ENCODE results near the gene PDC. TPM values are rescaled to one million over a fixed set of nuclear protein-coding genes. Genes with fewer than 3 reads are reported as not detected.
"Not testable (repeated sequence)": the region's sequence is repeated elsewhere in the genome, so short reads cannot be mapped to it uniquely, and the experiment has no call there.

PDC gene
- polyA plus RNA-seq, 6 donors from 2014 or later: not detected

DNA sequence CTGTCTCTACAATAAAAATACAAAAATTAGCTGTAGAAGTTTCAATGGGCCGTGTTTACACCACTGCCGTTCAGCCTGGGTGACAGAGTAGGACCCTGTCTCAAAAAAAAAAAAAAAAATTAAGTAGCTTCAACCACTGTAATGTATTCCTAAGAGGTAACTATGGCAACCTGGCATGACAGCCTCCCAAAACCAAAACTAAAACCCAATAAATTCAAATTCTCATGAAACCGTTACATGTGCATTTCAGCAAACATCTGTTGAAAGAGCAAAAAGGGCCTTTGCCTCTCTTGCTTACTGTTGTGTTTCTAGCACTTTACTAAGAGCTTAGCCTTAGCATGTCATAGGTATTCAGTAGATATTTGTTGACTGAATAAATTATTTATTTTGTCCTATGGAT is 51.8 kb downstream of the PDC start:
- Mint-ChIP-seq H3K4me3 (no peak overlapping the region), H3K27ac (no peak overlapping the region), H3K36me3 (peaks cover 6 to 24% of the 10 kb centered on the region in 2 donors), H3K9me3 (no peaks in the 10 kb centered on the region), H3K4me1 (no peaks in the 10 kb centered on the region), H3K27me3 (no peaks in the 10 kb centered on the region)
- no peak for DNase-seq
- peak in 1 of 2 donors; percentile 13 for ATAC-seq (ENCODE audit: low read depth in 2 of 2)

DNA sequence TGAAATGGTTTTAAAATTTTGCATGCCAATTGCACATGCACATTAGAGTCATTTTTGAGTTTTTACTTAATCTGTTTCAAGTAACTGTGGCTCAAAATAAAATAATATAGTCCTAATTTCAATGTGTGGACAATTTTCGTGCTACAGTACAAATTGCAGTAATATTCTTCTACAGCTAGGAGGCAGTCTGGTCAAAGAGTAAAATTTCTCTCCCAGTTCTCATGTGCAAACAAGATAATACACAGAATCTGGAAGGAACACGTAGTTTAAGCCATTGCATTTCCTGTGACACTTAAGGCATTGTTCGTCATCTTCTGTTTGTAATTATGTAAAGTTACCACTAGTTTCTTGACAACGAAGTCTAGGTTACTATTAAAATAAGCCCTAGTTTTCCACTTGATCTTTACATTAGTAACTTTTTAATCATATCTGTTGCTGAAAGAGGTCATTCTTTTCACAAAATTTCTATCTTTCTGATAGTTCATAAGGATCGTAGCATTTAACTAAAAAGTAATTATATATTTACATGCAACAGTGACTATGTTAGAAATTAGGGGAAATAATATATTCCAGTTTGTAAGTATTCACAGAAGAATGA is 56.4 kb downstream of the PDC start:
- H3K4me1 Mint-ChIP-seq: no peaks in the 10 kb centered on the region
- DNase-seq (peak; percentile 13), ATAC-seq (ENCODE audit: low read depth in 2 of 2) (peak; percentile 42 to 58)
- H3K27me3 Mint-ChIP-seq: no peaks in the 10 kb centered on the region
- H3K36me3 Mint-ChIP-seq: peaks cover 6 to 12% of the 10 kb centered on the region in 2 donors
- H3K27ac Mint-ChIP-seq: peak overlapping the region in 1 of 6 donors; percentile 48
- H3K4me3 Mint-ChIP-seq: no peak overlapping the region
- H3K9me3 Mint-ChIP-seq: no peaks in the 10 kb centered on the region

DNA sequence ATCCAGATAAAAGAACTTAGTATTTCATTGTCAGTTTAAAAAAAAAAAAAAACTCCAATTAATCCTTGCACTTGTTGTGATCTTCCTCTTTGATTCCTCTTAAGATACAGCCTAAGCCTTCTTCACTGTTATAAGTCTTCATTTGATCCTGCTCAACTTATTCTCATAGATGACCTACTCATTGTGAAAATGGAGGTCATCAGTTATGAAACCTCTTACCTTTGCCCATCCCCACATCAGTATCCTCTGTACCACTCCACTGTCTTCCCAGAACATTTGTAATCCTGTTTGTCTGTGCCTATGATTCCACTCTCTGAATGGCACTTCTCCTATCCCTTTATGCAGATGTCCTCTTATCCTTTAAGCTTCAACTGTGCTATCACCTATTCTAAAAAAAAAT is 57.3 kb downstream of the PDC start:
- H3K4me1 Mint-ChIP-seq: no peaks in the 10 kb centered on the region
- no peaks in the 10 kb centered on the region for H3K9me3 Mint-ChIP-seq
- H3K4me3 Mint-ChIP-seq: no peak overlapping the region
- no peaks in the 10 kb centered on the region for H3K27me3 Mint-ChIP-seq
- ATAC-seq (ENCODE audit: low read depth in 2 of 2): no peak
- H3K27ac Mint-ChIP-seq: peak overlapping the region in 1 of 6 donors; percentile 3
- no peak for DNase-seq
- peaks cover 6 to 12% of the 10 kb centered on the region in 2 donors for H3K36me3 Mint-ChIP-seq

DNA sequence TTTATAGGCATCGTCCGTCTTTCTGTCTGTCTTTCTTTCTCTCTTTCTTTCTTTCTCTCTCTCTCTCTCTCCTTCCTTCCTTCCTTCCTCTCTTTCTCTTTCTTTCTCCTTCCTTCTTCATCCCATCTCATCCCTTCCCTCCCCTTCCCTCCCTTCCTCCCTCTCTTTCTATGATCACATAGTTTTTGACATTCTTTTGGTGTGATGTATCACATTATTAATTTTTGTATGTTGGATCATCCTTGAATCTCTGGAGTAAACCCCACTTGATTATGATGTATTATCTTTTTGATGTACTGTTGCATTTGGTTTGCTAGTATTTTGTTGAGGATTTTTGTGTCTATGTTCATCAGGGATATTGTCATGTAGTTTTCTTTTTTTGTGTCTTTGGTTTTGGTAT is 59.5 kb downstream of the PDC start:
- not testable (repeated sequence) for ATAC-seq (ENCODE audit: low read depth in 2 of 2); H3K27me3 Mint-ChIP-seq; H3K4me1 Mint-ChIP-seq; H3K36me3 Mint-ChIP-seq; H3K4me3 Mint-ChIP-seq; H3K9me3 Mint-ChIP-seq; DNase-seq
- peak overlapping the region in 1 of 6 donors; percentile 31 for H3K27ac Mint-ChIP-seq

Other genes with a start within 250 kb of the PDC start
- not detected for gene PRG4, start 164.8 kb downstream of the PDC start, polyA plus RNA-seq (ENCODE audit: low read depth in 6 of 6)
- gene TPR, start 85.9 kb downstream of the PDC start, polyA plus RNA-seq (ENCODE audit: low read depth in 6 of 6): 10 to 100 TPM in 5 of 6 donors, 1 to 10 TPM in 1; 5.2 to 60.0 (median 21.4) TPM
- gene ODR4, start 85.3 kb downstream of the PDC start, polyA plus RNA-seq (ENCODE audit: low read depth in 6 of 6): 10 to 100 TPM in 1 of 6 donors, 1 to 10 TPM in 5; 6.9 to 10.6 (median 7.7) TPM
- 1 to 10 TPM in 1 of 6 donors, under 1 TPM in 1, not detected in 4; 0.52 to 2.7 TPM for gene PTGS2, start 219.3 kb upstream of the PDC start, polyA plus RNA-seq (ENCODE audit: low read depth in 6 of 6)

All from naive B cell (primary cell).